HG02678 (cell line): Measurements from ENCODE around the gene SPEM1.

ENCODE experiments used
- ATAC-seq: cut with Tn5 transposase; IDR thresholded peaks from one replicate; pipeline ENCODE4 v1.9.1; 2021; ENCODE audit warnings: mild to moderate bottlenecking, moderate library complexity; ENCODE audit not compliant: unreplicated experiment

Gene SPEM1

DNA sequence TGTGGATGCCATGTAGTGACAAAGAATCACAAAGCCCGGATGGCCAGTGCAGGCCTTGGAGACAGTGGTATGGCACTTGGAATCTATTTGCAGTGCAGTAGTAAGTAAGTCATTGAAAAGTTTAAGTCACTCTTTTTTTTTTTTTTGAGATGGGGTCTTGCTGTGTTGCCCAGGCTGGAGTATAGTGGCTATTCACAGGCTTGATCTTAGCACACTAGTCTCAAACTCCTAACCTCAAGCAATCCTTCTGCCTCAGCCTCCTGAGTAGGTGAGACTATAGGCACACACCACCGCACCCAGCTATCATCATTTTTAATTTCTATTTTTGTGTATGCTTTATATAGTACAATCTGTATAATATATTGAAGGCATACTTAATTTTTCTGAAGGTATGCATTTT is 21.5 kb upstream of the SPEM1 start:
- no peak for ATAC-seq

DNA sequence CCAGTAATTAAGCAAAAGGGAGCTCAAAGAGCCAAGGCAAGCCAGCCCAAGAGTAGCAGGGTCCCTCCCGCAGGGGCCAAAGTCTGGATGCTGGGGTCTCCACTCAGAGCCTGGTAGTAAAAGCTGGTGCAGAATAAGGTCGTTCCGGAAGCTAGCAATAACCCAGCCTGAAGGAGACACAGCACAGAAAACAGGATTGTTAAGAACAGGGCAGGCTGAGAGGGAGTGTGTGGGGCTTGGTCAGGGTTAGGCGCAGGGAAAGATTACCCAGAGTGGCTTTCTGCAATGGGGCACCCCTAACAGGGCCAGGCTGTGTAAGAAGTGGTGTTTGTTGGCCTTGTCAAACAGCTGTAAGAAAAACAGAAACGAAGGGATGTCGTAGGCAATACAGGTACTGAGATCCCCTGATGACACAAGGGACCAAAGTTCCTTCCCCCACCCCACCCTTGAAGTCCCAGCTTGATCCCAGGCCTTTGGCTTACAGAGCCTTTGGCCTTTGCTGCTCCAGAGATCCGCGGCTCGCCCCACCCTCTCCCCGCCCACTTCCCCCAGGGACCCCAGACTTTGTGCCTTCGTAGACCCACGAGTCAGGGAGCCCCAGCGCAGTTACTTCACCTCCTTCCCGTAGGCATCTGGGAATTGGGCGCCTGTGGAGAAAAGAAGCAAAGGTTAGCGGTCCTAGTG is 16.9 kb upstream of the SPEM1 start:
- ATAC-seq, result no peak

DNA sequence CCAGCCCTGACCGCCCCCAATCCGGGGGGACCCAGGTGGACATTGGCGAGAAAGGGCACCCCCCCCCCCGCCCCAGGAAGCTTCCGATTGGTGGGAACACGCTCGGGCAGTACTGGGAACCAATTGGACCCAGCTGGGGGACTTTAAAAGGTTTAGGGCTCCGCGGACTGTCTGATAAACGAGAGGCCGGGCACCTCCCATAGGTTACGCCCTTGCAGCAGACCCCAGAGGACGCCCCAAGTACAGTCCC is 16.5 kb upstream of the SPEM1 start:
- no peak for ATAC-seq

DNA sequence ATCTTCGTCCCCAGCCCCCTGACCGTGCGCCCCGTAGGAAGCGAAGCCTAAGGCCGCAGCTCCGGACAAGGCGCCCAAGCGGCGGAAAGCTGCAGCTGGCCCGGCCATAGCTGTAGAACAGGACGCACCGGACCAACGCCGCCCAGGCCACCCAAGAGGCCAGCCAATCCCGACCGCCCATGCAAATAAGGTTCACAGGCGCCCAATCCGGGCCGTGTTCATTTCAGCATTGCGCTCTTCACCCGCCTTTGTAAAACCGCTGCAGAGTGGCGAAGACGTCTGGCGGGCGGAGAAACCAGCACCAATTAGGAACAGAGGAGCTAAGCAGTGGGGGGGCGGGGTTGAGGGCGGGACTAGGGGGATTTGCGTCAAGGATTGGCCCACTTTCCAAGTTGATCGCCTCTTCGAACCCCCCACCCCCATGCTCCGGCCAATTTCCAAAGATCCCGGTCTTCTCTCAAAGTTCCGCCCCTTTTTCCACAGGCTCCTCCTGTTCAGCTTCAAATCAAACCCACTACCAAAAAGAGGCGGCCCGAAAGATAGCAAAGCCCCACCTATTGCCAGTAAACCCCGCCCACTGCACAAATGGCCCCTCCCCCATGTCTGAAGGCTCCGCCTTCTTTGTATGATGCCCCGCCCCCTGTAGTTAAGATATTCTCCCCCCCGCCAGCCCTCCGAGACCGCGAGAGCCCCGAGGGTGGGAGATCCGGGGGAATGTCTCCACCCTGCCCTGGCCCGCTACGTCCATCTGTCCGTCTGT is 16.0 kb upstream of the SPEM1 start, which contains the start of gene TMEM256:
TSS of gene TMEM256 (minus strand) at position 121 of the 760 bp plus-strand sequence. CDS start at position 108, 13 bp downstream.
- peak; percentile 96 for ATAC-seq

DNA sequence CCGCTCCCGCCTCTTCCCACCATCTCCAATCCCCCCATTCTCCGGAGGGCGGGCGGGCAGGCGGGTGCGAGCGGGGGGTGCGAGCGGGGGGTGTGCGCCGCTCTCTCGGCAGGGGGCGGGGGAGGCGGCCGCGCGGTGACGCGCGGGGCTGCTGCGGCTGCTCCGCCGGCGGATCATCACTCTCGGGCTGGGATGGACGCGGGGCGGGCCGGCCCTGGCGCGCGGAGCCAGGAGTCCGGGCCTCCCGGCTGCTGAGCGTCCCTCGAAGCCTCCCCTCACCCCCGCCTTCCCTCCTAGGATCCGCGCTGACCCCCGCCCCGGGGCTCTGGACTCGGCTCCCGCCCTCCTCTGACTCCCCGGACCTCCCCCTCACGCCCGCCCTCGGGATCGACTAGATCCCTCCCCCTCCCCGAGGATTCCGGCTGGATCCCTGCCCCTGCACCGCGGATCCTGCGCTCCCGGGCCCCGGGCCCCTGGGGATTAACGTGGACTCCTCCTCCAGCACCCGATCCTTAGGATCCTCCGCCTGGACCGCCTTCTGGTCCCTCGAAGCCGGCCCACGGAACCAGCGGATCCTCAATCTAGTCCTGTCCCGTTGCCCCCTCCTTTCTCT is 15.3 kb upstream of the SPEM1 start:
- peak; percentile 9 for ATAC-seq

DNA sequence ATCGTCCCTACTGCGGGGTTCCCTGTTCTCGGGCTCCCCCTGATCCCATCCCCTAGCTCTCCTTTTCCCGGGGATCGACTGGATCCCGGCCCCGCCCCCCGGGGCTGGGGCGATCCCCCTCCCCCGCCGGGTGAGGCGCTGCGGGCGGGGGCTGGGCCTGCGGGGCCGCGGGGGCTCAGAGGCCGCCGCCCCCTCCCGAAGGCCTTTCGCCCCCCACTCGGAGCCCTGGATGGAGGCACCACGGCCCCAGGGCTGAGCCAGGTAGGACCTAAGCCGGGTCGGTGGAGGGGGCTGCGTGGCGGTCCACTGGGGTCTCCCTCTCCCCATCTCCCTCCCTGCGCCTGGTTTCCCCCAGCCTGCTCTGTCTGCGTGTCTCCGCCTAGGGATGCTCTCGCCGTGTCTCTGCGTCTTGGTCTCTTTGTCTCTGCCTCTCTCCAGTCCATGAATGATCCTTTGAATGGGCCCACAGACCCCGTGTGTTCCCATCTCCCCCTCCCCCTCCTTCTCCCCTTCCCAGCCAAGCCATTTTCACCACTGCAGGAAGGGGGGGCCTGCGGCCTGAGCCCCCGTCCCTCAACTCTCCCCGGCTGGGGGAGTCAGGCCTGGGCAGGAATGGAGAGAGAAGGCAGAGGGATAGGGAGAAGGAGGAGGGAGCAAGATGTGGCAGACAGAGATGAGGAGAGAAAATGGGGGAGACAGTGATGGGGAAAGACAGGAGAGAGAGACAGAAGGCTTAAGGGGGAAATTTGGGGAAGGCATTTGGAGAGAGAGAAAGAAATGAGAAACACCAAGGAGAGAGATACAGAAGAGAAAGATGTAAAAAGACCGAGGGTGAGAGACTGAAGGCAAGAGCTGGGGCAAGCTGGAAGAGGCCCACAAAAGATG is 14.5 kb upstream of the SPEM1 start:
- ATAC-seq, result no peak

DNA sequence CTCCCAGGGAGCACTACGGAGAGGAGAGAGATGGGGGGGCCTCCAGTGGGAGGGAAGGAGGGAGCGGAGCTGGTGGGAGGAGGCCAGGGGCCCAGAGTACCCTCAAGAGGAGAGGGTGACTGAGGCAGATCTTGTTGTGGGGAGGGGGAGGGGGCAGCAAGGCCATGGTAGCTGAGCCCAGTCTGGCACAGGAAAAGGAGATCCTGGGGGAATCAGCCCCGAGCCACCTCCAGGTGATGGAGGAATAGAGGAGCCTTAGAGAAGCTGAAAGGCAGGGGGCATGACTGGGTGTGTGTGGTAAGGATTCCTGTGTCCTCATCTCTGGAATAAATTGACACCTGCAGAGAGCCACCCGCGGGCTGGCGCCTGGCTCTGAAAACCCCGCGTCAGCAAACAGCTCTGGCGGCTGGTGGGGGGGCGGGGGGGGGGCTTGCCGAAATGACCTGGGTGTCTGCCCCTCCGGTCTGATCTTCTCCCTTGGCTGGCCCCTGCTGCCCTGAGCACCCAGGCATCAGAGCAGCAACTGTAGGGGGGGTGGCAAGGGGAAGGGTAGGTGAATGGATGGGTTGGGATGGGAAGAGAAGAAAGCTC is 13.8 kb upstream of the SPEM1 start:
- no peak for ATAC-seq

DNA sequence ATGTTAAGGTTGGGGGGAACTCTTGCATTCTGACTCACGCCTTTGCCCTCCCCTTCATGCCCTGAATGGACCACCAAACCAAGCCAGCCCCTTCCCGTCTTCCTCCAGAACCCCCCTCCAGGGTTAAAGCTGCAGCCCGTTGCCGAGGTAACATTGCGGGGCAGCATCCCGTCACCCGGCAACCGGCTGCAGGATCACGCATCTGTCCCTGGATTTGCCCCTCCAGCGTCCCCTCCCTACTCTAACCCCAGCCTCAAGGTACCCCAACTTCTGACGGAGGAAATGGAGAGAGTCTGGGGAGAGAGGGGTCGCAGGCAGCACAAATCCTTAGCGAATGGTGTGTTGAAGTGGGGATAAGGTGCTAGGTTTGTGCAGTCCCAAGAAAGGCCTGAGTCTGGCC is 13.0 kb upstream of the SPEM1 start:
- no peak for ATAC-seq

DNA sequence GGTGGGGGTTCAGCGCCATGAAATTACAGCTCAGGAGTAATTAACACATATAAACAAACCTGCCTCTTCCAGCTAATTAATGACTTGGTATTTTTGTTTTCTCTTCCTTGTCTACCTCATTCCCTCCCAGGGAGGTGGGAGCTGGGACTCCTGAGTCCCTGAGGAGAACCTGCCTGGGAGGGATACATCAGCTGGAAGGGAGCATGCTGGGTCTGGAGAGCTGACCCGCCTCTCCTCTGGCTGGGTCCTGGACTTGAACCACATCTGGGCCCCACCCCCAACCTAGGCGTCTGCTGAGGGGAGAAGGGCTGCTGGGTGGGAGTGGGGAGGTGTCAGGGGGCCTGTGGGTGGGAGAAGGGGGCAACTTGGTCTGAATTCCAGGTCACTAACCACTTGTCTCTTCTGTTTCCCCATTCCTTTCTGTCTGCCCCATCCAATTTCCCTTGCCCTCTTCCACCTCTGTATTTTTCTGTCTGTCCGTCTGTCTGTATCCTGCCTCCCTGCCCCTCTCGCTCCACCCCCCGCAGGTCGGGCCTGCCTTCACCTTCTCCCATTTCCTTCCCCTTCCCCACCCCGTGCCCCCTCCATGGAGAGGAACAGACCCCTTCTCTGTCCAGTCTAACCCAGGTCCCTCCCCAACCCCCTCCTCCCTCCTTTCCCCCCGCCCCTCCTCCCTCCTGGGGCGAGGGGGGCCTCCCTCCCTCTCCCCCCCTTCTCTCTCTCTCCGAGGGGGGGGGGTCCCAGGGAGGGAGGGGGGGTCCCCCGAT is 12.5 kb upstream of the SPEM1 start, which contains the start of gene NLGN2:
TSS of gene NLGN2 (plus strand) at position 361 of the 767 bp plus-strand sequence. CDS start 411 bp downstream, outside the sequence.
- ATAC-seq, result no peak

DNA sequence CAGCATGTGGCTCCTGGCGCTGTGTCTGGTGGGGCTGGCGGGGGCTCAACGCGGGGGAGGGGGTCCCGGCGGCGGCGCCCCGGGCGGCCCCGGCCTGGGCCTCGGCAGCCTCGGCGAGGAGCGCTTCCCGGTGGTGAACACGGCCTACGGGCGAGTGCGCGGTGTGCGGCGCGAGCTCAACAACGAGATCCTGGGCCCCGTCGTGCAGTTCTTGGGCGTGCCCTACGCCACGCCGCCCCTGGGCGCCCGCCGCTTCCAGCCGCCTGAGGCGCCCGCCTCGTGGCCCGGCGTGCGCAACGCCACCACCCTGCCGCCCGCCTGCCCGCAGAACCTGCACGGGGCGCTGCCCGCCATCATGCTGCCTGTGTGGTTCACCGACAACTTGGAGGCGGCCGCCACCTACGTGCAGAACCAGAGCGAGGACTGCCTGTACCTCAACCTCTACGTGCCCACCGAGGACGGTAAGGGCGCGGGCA is 11.8 kb upstream of the SPEM1 start:
- ATAC-seq, result no peak

DNA sequence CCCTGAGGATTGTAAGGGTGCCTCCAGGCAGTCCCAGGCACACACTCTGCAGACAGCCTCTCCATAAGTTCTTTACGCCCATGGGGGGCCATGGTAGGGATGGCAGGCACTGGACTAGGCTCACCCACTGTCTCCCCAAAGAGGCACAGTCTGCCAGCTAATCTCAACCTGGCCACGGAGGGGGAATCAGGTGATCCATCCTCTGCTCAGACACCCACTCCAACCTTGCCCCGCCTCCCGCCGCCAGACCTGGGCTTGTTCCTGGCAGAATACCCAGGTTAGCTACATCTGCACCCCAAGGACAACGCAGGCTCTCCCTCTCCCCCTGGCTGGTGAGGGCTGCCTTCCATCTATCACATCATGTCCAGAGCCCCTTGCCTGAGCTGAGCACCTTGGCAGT is 11.3 kb upstream of the SPEM1 start:
- ATAC-seq, result no peak

DNA sequence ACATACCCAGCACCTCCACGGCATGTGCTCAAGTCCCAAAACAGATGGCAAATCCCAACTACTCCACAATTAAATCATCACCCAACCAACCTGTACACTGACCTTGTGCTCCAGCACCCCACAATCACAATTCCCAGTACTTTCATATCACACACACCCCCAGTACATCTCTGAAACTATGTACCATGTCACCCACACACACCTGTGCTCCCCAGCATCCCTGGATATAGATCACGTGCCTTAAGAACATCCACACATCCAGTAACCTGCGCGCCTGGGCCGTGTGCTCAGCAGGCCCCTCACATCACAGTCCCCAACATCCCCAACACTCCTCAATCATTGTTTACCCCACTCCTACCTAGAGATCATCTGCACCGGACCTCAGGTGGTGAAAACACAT is 10.4 kb upstream of the SPEM1 start:
- no peak for ATAC-seq

DNA sequence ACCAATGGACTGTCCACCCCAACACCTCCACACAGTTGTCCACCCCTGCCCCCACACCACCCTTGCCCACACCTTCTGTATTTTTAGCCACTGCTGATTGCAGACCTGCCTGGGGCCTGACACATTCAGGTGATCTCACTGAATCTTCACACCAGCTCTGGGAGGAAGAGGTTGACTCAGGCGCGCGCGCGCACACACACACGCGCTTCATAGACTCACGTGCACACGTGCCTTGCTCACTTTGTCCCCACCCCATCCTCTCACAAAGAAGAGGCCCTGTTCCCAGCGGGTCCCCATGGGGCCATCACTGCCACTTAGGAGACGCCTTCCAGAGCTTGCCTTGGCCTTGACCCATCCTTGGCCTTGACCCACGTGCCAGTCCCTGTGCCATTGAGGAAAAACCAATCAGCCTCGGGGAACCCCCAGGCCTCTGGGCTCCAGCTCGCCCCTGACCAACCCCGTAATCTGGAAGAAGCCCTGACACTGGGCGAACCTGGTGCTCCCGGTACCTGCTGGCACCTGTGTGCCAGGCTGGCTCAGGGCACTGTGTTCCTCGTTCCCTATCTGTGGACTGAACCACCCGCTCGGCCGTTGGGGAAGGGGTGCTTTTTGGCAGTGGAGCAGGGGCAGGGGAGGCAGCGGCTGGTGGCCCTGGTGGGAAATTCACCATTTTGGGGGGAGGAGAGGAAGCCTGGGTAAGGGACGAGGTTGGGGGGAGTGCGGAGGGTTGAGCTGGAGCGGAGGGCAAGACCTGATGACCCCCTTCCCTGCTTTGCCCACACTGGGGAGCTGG is 9.3 kb upstream of the SPEM1 start:
- no peak for ATAC-seq

DNA sequence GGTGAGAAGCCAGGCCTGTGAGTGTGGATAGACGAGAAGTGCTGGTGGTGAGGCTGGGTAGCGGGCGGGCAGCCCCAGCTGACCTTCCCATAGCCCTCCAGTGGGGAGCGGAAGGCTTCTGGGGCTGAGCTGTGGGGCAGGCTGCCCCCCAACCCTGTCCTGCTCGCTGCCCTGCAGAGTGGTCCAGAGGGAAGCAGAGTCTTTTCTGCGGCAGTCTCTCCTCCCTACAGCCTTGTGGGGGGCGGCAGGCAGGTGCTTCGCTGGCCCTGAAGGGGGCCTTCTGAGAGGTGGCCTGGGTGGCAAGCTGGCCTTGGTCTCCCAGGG is 8.7 kb upstream of the SPEM1 start:
- ATAC-seq, result no peak

DNA sequence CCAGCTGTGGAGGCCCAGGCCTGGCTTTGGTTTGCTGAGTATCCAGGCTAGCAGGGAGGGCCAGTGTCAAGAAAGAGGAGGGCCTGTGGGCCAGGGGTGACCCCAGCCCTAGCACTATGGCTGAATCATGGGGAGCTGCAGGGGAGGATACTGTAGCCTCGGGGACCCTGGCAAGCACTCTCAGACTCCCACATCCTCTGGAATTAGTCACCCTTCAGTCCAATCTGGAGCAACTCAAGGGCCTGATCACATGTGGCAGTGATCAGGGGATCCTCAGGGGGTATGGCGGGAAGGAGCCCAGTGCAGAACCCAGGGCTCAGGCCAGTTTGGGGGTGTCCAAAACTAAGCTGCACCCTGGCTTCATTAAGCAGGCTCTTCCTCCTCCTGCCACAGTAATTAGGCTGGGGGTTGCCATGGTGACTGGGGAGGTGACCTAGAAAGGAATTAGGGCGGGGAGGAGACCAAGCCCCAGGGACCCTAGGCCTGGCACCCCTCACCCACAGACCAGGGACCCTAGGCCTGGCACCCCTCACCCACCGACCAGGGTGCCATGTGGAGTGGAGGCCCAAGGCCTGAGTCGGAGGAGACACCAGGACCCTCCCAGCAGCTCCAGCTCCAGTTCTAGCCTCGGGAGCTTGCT is 6.7 kb upstream of the SPEM1 start:
- no peak for ATAC-seq

DNA sequence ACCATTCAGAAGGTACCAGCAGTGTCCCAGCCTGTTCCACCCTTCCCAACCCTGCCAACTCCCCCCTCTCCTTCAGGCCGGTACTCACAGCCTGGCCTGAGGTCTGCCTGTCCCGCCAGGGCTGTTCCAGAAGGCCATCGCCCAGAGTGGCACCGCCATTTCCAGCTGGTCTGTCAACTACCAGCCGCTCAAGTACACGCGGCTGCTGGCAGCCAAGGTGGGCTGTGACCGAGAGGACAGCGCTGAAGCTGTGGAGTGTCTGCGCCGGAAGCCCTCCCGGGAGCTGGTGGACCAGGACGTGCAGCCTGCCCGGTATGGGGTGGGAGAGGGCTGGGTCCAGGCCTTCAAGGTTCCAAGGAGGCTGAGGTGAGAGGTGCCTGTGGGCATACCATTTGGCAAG is 5.3 kb upstream of the SPEM1 start:
- ATAC-seq, result no peak

DNA sequence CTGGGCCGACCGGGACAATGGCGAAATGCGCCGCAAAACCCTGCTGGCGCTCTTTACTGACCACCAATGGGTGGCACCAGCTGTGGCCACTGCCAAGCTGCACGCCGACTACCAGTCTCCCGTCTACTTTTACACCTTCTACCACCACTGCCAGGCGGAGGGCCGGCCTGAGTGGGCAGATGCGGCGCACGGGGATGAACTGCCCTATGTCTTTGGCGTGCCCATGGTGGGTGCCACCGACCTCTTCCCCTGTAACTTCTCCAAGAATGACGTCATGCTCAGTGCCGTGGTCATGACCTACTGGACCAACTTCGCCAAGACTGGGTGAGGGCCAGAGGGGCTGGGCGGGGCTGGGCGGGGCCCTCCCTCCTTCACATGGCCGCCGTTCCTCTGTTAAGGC is 4.3 kb upstream of the SPEM1 start:
- no peak for ATAC-seq

DNA sequence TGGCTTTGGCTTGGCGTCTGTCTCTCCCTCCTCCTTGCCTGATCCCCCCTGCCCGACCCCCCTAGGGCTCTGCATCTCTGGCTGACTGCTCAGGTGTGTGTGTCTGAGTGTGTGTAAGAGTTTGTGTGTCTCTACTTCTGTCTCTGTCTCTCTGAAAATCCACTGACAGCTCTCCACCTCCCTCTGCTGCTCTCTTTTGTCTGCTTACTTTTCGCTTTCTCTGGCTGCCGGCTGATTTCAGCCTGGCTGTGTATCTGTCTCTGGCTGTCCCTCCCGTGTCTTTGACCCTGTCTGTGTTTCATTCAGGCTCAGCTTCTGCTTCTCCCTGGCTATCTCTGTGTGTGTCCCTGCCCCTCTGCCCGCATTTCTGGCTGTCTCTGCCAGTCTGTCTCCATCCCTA is 3.8 kb upstream of the SPEM1 start:
- ATAC-seq, result no peak
